Lung (tissue), 12 donors: ENCODE measurements around the gene CMPK1. TPM values are rescaled to one million over a fixed set of nuclear protein-coding genes. Genes with fewer than 3 reads are reported as not detected.

Source experiments
- ATAC-seq: fragments of 200-7000 bp; cut with Tn5 transposase; one replicate; pipeline ENCODE4 v1.9.1; 2020; ENCODE audit warnings: moderate number of reproducible peaks; ENCODE audit not compliant: insufficient read depth, low FRiP score
- DNase-seq, 3 donors: peaks; one replicate each; pipeline ENCODE4 v3.0.0-alpha.2; 2013 to 2017
- H3K27ac ChIP-seq, 2 donors: one replicate each; pipeline ENCODE4 v1.5.1; 2013; ENCODE audit warnings: mild to moderate bottlenecking in 2 of 2, moderate library complexity in 2 of 2, control low read depth in 1 of 2, inconsistent platforms in 1 of 2, low read depth in 1 of 2, low read length in 1 of 2
- H3K27me3 ChIP-seq, 3 donors: one replicate each; pipeline ENCODE4 v1.5.1; 2013; ENCODE audit warnings: low read length in 2 of 3; ENCODE audit not compliant: control insufficient read depth in 3 of 3, insufficient read depth in 3 of 3
- H3K36me3 ChIP-seq, 4 donors: one replicate each; pipeline ENCODE4 v1.5.1; 2013; ENCODE audit warnings: low read length in 4 of 4, mild to moderate bottlenecking in 1 of 4, moderate library complexity in 1 of 4; ENCODE audit not compliant: control insufficient read depth in 4 of 4, insufficient read depth in 4 of 4
- H3K4me1 ChIP-seq, 5 donors: one replicate each; pipeline ENCODE4 v1.5.1; 2013; ENCODE audit warnings: low read length in 5 of 5, mild to moderate bottlenecking in 2 of 5, moderate library complexity in 1 of 5; ENCODE audit not compliant: control insufficient read depth in 5 of 5, insufficient read depth in 5 of 5
- H3K4me3 ChIP-seq: one replicate; pipeline ENCODE4 v1.5.1; 2013; ENCODE audit warnings: mild to moderate bottlenecking, control low read depth, moderate library complexity
- H3K9ac ChIP-seq, 2 donors: one replicate each; pipeline ENCODE4 v1.5.1; 2013; ENCODE audit warnings: low read length in 2 of 2, control low read depth in 1 of 2; ENCODE audit not compliant: insufficient read depth in 1 of 2
- H3K9me3 ChIP-seq, 4 donors: one replicate each; pipeline ENCODE4 v1.5.1; 2013; ENCODE audit warnings: low read length in 3 of 4, mild to moderate bottlenecking in 1 of 4, moderate library complexity in 1 of 4; ENCODE audit not compliant: control insufficient read depth in 4 of 4, insufficient read depth in 3 of 4
- WGBS, 2 donors: extraction: QIAGEN DNeasy Blood & Tissue Kit; methylation state at CpG; one replicate each; pipeline ENCODE4 v1.1.7; 2013; 5-methylcytosine and 5-hydroxymethylcytosine counted together
- polyA plus RNA-seq, 2 donors: library from polyadenylated mRNA; stranded (reverse); fragments of 200-250 nt; gene quantifications; one replicate each; pipeline ENCODE4 v1.2.1, GENCODE V29; 2013
- total RNA-seq, 2 donors: library from RNA; depleted of rRNA in 1 of 2; stranded (reverse); fragments of >200 nt in 1 of 2; gene quantifications; one replicate each; pipeline ENCODE4 v1.2.1, GENCODE V29; 2014 to 2021
- TF ChIP-seq, protein P1 (sequence below): IDR thresholded peaks from 2 replicates; pipeline ENCODE4 v1.5.1; 2012; ENCODE audit warnings: mild to moderate bottlenecking; ENCODE audit errors: control extremely low read depth, extremely low read depth
- donor health status: control.
- donor health status: control.
- donor health status: Bipolar disorder and iron deficiency.
- donor health status: healthy.
- donor health status: DM: yes; HTN: yes; CAD: no.

CMPK1 gene
- total and polyA plus RNA-seq, 4 donors = 63.9 to 106 (median 85.3) TPM

DNA sequence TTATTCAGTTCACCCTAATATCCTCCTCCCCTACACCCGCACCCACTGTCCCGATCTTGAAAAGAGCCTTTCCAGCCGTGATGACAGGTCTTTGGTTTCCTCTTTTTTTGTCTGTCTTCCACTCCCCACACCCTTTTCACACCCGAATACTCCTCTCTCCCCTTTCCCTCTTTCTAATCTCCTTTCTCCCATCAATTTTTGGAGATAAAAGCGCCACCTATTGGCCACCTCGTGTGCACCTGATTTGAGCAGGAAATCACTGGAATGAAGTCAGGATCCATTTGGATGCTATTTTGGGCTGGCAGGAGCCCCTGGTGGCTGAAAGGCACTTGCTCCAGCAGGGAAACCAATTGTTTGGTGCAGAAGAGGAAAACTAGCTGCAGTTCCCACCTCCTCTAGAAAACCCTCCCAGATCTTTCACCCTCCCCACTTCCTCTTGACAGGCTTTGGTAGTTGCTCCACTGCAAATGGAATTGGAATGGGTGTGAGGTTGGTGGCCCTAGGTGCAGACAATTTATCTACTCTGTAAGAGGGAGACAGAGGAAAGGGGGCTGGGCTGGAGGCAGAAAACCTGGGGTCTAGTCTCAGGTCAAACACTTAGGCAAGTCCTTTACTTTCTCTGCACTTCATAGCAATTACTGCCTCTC lies 90.9 kb downstream of the CMPK1 start:
- ATAC-seq = no peak

More for the DNA sequence above, 90.9 kb downstream of the CMPK1 start:
- peaks cover 0 to 21% (median 1%) of the 10 kb centered on the region in 3 donors for H3K27me3 ChIP-seq
- H3K36me3 ChIP-seq = no peaks in the 10 kb centered on the region
- TF ChIP-seq, protein P1, sequence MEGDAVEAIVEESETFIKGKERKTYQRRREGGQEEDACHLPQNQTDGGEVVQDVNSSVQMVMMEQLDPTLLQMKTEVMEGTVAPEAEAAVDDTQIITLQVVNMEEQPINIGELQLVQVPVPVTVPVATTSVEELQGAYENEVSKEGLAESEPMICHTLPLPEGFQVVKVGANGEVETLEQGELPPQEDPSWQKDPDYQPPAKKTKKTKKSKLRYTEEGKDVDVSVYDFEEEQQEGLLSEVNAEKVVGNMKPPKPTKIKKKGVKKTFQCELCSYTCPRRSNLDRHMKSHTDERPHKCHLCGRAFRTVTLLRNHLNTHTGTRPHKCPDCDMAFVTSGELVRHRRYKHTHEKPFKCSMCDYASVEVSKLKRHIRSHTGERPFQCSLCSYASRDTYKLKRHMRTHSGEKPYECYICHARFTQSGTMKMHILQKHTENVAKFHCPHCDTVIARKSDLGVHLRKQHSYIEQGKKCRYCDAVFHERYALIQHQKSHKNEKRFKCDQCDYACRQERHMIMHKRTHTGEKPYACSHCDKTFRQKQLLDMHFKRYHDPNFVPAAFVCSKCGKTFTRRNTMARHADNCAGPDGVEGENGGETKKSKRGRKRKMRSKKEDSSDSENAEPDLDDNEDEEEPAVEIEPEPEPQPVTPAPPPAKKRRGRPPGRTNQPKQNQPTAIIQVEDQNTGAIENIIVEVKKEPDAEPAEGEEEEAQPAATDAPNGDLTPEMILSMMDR = peak; percentile 33
- H3K9ac ChIP-seq = no peak overlapping the region
- 5 to 7% methylated on average over 6 of the region's 6 CpGs for WGBS, 2 donors
- no peak overlapping the region for H3K4me3 ChIP-seq
- no peaks in the 10 kb centered on the region for H3K9me3 ChIP-seq
- H3K4me1 ChIP-seq = no peaks in the 10 kb centered on the region
- no peak overlapping the region for H3K27ac ChIP-seq
- peak; percentile 47 to 67 (median 63) for DNase-seq

Other genes starting within 250 kb of the CMPK1 start
- under 1 TPM; 0.14 to 0.18 TPM for gene CYP4A22, start 196.3 kb upstream of the CMPK1 start, total RNA-seq
- under 1 TPM; 0.05 to 0.16 TPM for gene CYP4A22, start 196.3 kb upstream of the CMPK1 start, polyA plus RNA-seq
- 10 to 100 TPM; 68.5 to 72.6 TPM for gene PDZK1IP1, start 143.8 kb upstream of the CMPK1 start, total RNA-seq
- gene PDZK1IP1, start 143.8 kb upstream of the CMPK1 start, polyA plus RNA-seq = 100 to 1,000 TPM in 1 of 2 donors, 10 to 100 TPM in 1; 44.8 to 324 TPM
- 1 to 10 TPM; 9.3 to 9.6 TPM for gene TAL1, start 101.6 kb upstream of the CMPK1 start, total RNA-seq
- 1 to 10 TPM; 6.4 to 8.8 TPM for gene TAL1, start 101.6 kb upstream of the CMPK1 start, polyA plus RNA-seq
- 1 to 10 TPM; 1.8 to 5.9 TPM for gene STIL, start 19.6 kb upstream of the CMPK1 start, total RNA-seq
- gene STIL, start 19.6 kb upstream of the CMPK1 start, polyA plus RNA-seq = under 1 TPM; 0.85 to 0.98 TPM
- not detected for gene FOXE3, start 82.5 kb downstream of the CMPK1 start, total RNA-seq
- gene FOXE3, start 82.5 kb downstream of the CMPK1 start, polyA plus RNA-seq = under 1 TPM in 1 of 2 donors, not detected in 1; 0.01 TPM
- gene FOXD2, start 104.3 kb downstream of the CMPK1 start, total RNA-seq = 1 to 10 TPM in 1 of 2 donors, under 1 TPM in 1; 0.09 to 1.1 TPM
- under 1 TPM; 0.11 to 0.16 TPM for gene FOXD2, start 104.3 kb downstream of the CMPK1 start, polyA plus RNA-seq